GM13977 (cell line): ENCODE results near the gene PDK2.

Source experiments
- DNase-seq: peaks from one replicate; pipeline ENCODE4 v3.0.0; 2012; ENCODE audit warnings: low spot score
- in situ Hi-C: fragments of 300-500 bp; cut with MboI; formaldehyde crosslinking; loops from one replicate; pipeline ENCODE4 v1.12.0; 2022; ENCODE audit warnings: low sequenced_read_pairs, low pct_unique_long_range_greater_than_20kb, mixed read lengths, inconsistent platforms; ENCODE audit not compliant: unreplicated experiment
- TF ChIP-seq, protein P1 (sequence below): IDR thresholded peaks from 2 replicates; pipeline ENCODE4 v1.5.1; 2012; ENCODE audit warnings: mild to moderate bottlenecking, control low read depth; ENCODE audit not compliant: insufficient read depth; ENCODE audit errors: extremely low read depth, missing control alignments

PDK2 gene

DNA sequence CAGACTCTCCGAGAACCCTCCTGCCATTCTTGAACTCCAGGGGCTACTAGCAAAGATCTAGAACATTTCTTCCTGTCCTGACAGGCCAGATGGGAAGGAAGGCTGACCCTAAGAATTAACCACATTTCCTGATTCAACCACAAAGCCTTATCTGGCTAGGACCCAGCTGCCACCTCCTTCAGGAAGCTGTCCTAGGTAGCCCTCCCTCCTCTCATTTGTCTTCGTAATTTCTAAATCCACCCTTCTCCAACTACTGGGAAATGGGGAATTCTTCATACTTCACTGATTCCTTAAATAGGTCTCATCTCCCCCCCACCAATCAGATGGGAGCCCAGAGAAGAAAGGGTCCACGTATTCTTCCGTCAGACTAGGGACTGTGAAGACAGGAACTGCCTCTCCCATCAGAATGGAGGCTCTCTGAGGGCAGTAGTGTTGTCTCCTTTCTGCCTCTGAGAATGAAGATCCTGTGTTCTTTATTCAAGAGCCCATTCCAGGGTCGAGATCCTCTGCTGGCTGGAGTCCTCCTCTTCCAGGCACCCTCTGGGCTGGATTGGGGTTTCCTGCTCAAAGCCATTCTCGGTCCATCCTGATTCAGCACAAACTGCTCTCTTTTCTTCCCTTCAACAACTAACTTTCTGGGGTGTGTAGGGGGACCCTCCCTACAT is 32.7 kb downstream of the PDK2 start:
- TF ChIP-seq, protein P1, sequence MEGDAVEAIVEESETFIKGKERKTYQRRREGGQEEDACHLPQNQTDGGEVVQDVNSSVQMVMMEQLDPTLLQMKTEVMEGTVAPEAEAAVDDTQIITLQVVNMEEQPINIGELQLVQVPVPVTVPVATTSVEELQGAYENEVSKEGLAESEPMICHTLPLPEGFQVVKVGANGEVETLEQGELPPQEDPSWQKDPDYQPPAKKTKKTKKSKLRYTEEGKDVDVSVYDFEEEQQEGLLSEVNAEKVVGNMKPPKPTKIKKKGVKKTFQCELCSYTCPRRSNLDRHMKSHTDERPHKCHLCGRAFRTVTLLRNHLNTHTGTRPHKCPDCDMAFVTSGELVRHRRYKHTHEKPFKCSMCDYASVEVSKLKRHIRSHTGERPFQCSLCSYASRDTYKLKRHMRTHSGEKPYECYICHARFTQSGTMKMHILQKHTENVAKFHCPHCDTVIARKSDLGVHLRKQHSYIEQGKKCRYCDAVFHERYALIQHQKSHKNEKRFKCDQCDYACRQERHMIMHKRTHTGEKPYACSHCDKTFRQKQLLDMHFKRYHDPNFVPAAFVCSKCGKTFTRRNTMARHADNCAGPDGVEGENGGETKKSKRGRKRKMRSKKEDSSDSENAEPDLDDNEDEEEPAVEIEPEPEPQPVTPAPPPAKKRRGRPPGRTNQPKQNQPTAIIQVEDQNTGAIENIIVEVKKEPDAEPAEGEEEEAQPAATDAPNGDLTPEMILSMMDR, result no peak
- in situ Hi-C loops, result no loop called here
- no peak for DNase-seq

GRCh38 chr17:50128441-50129352 is 33.5 kb downstream of the PDK2 start:
- DNase-seq, result no peak
- in situ Hi-C loops, result no loop called here
- TF ChIP-seq, protein P1, result no peak

- no peak for DNase-seq
- TF ChIP-seq, protein P1, result no peak
- in situ Hi-C loops, result no loop called here
These were observed 34.2 kb downstream of the PDK2 start for GRCh38 chr17:50129353-50129727.

GRCh38 chr17:50129728-50130558 is 34.8 kb downstream of the PDK2 start, which contains the start of gene SAMD14:
Gene SAMD14 (minus strand): TSS chr17:50130160. CDS start chr17:50124959, 5,201 bp downstream.
- in situ Hi-C loops, result no loop called here
- peak; percentile 86 for DNase-seq
- TF ChIP-seq, protein P1, result no peak

DNA sequence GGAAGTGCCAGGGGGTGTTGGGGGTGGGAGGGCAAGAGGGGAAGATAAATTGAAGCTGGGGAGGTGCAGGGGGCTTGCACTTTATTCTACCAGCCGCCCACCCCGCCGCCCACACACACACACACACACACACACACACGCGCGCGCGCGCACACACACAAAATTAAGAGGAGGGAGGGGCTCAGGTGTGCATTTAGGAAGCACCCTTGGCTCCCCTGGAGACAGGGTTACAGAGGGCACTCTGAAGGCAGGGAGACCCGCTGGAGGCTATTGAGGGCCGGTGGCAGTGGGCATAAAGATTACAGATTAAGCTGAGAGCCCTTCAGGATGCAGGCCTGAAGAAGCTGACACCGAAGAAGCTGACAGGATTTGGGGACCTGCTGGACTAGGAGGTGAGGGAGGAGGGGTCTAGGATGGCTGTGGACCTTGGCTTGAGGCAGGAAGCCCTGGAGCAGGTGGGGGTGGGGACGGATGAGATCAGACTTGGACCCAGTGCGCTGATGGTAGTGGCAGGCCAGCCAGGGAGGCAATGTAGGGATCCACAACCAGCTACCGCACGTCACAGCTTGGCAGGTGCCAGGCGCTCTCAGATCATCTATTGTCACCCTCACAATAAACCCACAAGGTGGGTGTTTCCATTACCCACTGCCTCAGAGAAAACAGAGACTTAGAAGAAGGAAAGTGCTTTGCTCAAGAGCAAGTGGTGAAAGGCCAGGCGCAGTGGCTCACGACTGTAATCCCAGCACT is 35.6 kb downstream of the PDK2 start:
- DNase-seq, result peak; percentile 58
- in situ Hi-C loops, result no loop called here
- TF ChIP-seq, protein P1, result no peak
